Activated naive CD8-positive, alpha-beta T cell treated with anti-CD3 and anti-CD28 coated beads, Interleukin-2, amount 50 U/mL, for 24 hours (primary cell): ENCODE results near the gene SULT2B1.

Source experiments
- ATAC-seq: fragments of 150-1000 bp; cut with Tn5 transposase; one replicate; pipeline ENCODE4 v1.10.0; 2021
- DNase-seq: peaks from one replicate; pipeline ENCODE4 v3.0.0; 2021
- H3K27ac Mint-ChIP-seq: one replicate; pipeline ENCODE4 v1.8.0; 2021; ENCODE audit warnings: mild to moderate bottlenecking, mixed read lengths
- H3K27me3 Mint-ChIP-seq: one replicate; pipeline ENCODE4 v1.8.0; 2021; ENCODE audit warnings: mixed read lengths
- H3K36me3 Mint-ChIP-seq: one replicate; pipeline ENCODE4 v1.8.0; 2021; ENCODE audit warnings: low read depth, mixed read lengths
- H3K4me1 Mint-ChIP-seq: one replicate; pipeline ENCODE4 v1.8.0; 2021; ENCODE audit warnings: mixed read lengths
- H3K4me3 Mint-ChIP-seq: one replicate; pipeline ENCODE4 v1.8.0; 2021; ENCODE audit warnings: mild to moderate bottlenecking, moderate library complexity, mixed read lengths
- H3K9me3 Mint-ChIP-seq: one replicate; pipeline ENCODE4 v1.8.0; 2021; ENCODE audit warnings: mixed read lengths

The SULT2B1 gene

GRCh38 chr19:48646001-48646721, 94.2 kb downstream of the SULT2B1 start, which contains the start of gene CA11:
Gene CA11 (minus strand): TSS chr19:48646187. CDS start chr19:48645632, 555 bp downstream.
- DNase-seq (peak; percentile 92), ATAC-seq (peak; percentile 87)
- peak within 1 kb of the TSS; percentile 79 for H3K4me3 Mint-ChIP-seq
- no peaks in the 10 kb centered on the region for H3K36me3 Mint-ChIP-seq
- H3K27ac Mint-ChIP-seq: peak within 1 kb of the TSS; percentile 81
- H3K27me3 Mint-ChIP-seq: no peaks in the 10 kb centered on the region
- H3K9me3 Mint-ChIP-seq: no peaks in the 10 kb centered on the region
- peaks cover 36% of the 10 kb centered on the region for H3K4me1 Mint-ChIP-seq

GRCh38 chr19:48646722-48647216, 94.8 kb downstream of the SULT2B1 start:
- Mint-ChIP-seq H3K9me3 (no peaks in the 10 kb centered on the region), H3K27ac (no peak overlapping the region), H3K36me3 (no peaks in the 10 kb centered on the region), H3K4me3 (peak overlapping the region; percentile 41), H3K27me3 (no peaks in the 10 kb centered on the region), H3K4me1 (peaks cover 36% of the 10 kb centered on the region)
- ATAC-seq (no peak), DNase-seq (no peak)

GRCh38 chr19:48648134-48648533, 96.2 kb downstream of the SULT2B1 start:
- Mint-ChIP-seq H3K4me3 (no peak overlapping the region), H3K27me3 (no peaks in the 10 kb centered on the region), H3K36me3 (no peaks in the 10 kb centered on the region), H3K9me3 (no peaks in the 10 kb centered on the region), H3K27ac (no peak overlapping the region), H3K4me1 (peaks cover 39% of the 10 kb centered on the region)
- DNase-seq: no peak
- ATAC-seq: no peak
